GM23248 (cell line): ENCODE results near the gene NSMF. TPM values are rescaled to one million over a fixed set of nuclear protein-coding genes. Genes with fewer than 3 reads are reported as not detected.

Experiments
- DNase-seq: peaks from one replicate; pipeline ENCODE4 v3.0.0-alpha.2; 2015
- H2AFZ ChIP-seq: fragments of 200-600 bp; sonication (generic); 2 replicates; pipeline ENCODE4 v1.6.1; 2016; ENCODE audit warnings: antibody characterized with exemption
- H3F3A ChIP-seq: fragments of 200-600 bp; sonication (generic); 2 replicates; pipeline ENCODE4 v1.6.1; 2016; ENCODE audit warnings: mild to moderate bottlenecking, antibody characterized with exemption, mixed run types; ENCODE audit not compliant: insufficient read depth
- H3K27ac ChIP-seq: fragments of 200-600 bp; sonication (generic); 2 replicates; pipeline ENCODE4 v1.5.1; 2016; ENCODE audit warnings: mild to moderate bottlenecking
- H3K27me3 ChIP-seq: fragments of 200-600 bp; sonication (generic); replicated peaks from 2 replicates; pipeline ENCODE4 v1.6.1; 2016; ENCODE audit warnings: mild to moderate bottlenecking; ENCODE audit not compliant: insufficient read depth
- H3K36me3 ChIP-seq: fragments of 200-600 bp; sonication (generic); 2 replicates; pipeline ENCODE4 v1.6.1; 2016; ENCODE audit warnings: low read depth, mild to moderate bottlenecking
- H3K4me1 ChIP-seq: fragments of 200-600 bp; sonication (generic); 2 replicates; pipeline ENCODE4 v1.6.1; 2016; ENCODE audit warnings: mild to moderate bottlenecking; ENCODE audit not compliant: insufficient read depth
- H3K4me2 ChIP-seq: fragments of 200-600 bp; sonication (generic); one replicate; pipeline ENCODE4 v1.6.1; 2016; ENCODE audit warnings: mild to moderate bottlenecking; ENCODE audit not compliant: unreplicated experiment
- H3K4me3 ChIP-seq: fragments of 200-600 bp; sonication (generic); 2 replicates; pipeline ENCODE4 v1.5.1; 2016; ENCODE audit warnings: mild to moderate bottlenecking
- H3K79me2 ChIP-seq: fragments of 200-600 bp; sonication (generic); 2 replicates; pipeline ENCODE4 v1.6.1; 2016; ENCODE audit warnings: mild to moderate bottlenecking; ENCODE audit not compliant: insufficient read depth
- H3K9ac ChIP-seq: fragments of 200-600 bp; sonication (generic); 2 replicates; pipeline ENCODE4 v1.6.1; 2016; ENCODE audit warnings: mild to moderate bottlenecking
- H3K9me2 ChIP-seq: fragments of 200-600 bp; sonication (generic); 2 replicates; pipeline ENCODE4 v1.6.1; 2016; ENCODE audit warnings: mixed run types, mild to moderate bottlenecking, moderate library complexity; ENCODE audit not compliant: insufficient read depth
- H3K9me3 ChIP-seq: fragments of 200-600 bp; sonication (generic); one replicate; pipeline ENCODE4 v1.6.1; 2017; ENCODE audit warnings: low read depth
- H4K20me1 ChIP-seq: fragments of 200-600 bp; sonication (generic); 2 replicates; pipeline ENCODE4 v1.6.0; 2016; ENCODE audit not compliant: insufficient read depth
- EZH2 ChIP-seq: fragments of 200-600 bp; sonication (generic); IDR thresholded peaks from 2 replicates; pipeline ENCODE4 v1.6.1; 2018; ENCODE audit warnings: antibody characterized with exemption, mild to moderate bottlenecking; ENCODE audit not compliant: insufficient read depth, poor library complexity, severe bottlenecking
- EZH2phosphoT487 ChIP-seq: fragments of 200-600 bp; sonication (generic); IDR thresholded peaks from 2 replicates; pipeline ENCODE4 v1.6.1; 2018; ENCODE audit warnings: antibody characterized with exemption, moderate library complexity, mild to moderate bottlenecking, low read depth; ENCODE audit not compliant: insufficient read depth
- WGBS, 2 experiments: methylation state at CpG; one replicate each; pipeline ENCODE4 v1.1.6; 2015 to 2017; ENCODE audit warnings: low lambda C conversion rate in 2 of 2, low coverage in 1 of 2; ENCODE audit errors: missing lambda C conversion rate in 2 of 2; 5-methylcytosine and 5-hydroxymethylcytosine counted together
- in situ Hi-C: fragments of 300-500 bp; cut with MboI; formaldehyde crosslinking; loops from 2 replicates; pipeline ENCODE4 v1.15.0; 2020
- polyA plus RNA-seq: library from polyadenylated mRNA; unstranded; fragments of >200 nt; fragmentation: Nextera tagmentation; extraction: Ambion mirVana; gene quantifications from 2 replicates; pipeline ENCODE4 v1.2.1, GENCODE V29; 2016
- total RNA-seq: library from RNA; depleted of rRNA; stranded (reverse); fragments of >200 nt; shearing (Covaris generic); gene quantifications from 2 replicates; pipeline ENCODE4 v1.2.3, GENCODE V29; 2014

The NSMF gene
- total and polyA plus RNA-seq, 2 experiments from 2014 or later: 13.5 to 29.1 TPM

DNA sequence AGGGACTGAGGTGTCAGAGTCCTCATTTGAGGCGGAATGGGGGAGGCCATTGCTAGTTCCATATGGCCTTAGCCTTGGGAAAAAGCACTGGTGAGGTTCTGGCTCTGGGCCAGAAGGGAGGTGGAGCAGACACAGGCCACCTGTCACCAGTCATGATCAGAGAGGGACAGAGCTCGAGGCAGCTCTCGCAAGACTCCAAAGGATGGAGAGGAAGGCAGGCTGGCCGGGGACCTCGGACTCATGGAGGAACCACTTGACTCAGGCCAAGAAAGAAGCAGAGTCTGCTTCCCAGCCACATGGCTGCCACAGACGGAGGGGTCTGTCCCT is 29.2 kb upstream of the NSMF start:
- WGBS, 2 experiments: 83 to 93% methylated on average over 6 of the region's 6 CpGs
- no peaks in the 10 kb centered on the region for H3K4me1 ChIP-seq
- no peaks in the 10 kb centered on the region for H4K20me1 ChIP-seq
- H3K36me3 ChIP-seq: no peaks in the 10 kb centered on the region
- no peaks in the 10 kb centered on the region for H3K9me2 ChIP-seq
- in situ Hi-C loops: no loop called here
- no peak overlapping the region for H3K4me2 ChIP-seq
- H2AFZ ChIP-seq: no peak overlapping the region
- no peak overlapping the region for H3K4me3 ChIP-seq
- no peak for DNase-seq
- H3K27ac ChIP-seq: no peak overlapping the region
- H3K9ac ChIP-seq: no peak overlapping the region
- H3K9me3 ChIP-seq: no peaks in the 10 kb centered on the region
- TF ChIP-seq EZH2 (no peak), EZH2phosphoT487 (no peak)
- no peaks in the 10 kb centered on the region for H3F3A ChIP-seq
- H3K27me3 ChIP-seq: no peaks in the 10 kb centered on the region
- H3K79me2 ChIP-seq: no peaks in the 10 kb centered on the region

DNA sequence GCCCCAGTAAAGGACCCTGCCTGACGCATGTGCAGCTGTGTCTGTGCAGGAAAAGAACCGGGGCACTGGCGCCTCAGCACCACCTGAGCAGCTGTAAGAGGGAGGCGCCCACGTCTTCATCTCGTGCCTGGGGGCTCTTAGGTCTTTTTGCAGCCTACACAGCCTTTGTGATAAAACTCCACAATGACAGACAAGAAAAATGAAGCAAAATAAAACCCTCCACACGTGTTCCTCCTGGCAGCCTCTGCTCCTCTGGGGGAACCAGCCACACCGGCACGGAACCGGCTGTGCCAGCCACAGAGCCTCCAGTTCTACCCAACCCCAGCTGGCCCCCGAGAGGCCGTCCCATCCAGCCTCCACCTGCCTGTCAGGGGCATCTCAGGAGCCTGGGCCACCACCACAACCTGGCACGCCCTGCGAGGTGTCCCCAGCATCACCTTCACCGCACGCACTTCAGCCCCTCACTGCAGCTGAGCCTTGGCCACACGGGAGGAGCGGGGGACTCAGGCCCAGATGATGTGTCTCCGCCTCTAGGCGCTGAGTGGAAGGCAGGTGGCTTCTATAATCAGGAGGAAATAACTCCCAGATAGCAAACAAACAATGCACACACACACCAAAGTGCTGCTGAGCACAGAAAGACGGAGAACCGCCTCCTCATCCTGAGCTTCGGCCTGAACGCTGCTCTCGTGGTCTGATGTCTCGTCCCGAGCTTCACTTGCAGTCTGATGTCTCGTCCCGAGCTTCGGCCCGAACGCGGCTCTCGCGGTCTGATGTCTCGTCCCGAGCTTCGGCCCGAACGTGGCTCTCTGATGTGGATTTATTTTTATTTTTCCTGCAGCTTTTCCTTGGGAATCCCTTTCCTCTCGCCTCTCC is 28.6 kb upstream of the NSMF start:
- Histone ChIP-seq H4K20me1 (no peaks in the 10 kb centered on the region), H3K4me3 (no peak overlapping the region), H3K27me3 (no peaks in the 10 kb centered on the region), H3K4me1 (no peaks in the 10 kb centered on the region), H3K9me3 (no peaks in the 10 kb centered on the region), H3K9me2 (no peaks in the 10 kb centered on the region), H2AFZ (no peak overlapping the region), H3K4me2 (no peak overlapping the region), H3K79me2 (no peaks in the 10 kb centered on the region), H3K9ac (no peak overlapping the region), H3F3A (no peaks in the 10 kb centered on the region), H3K27ac (no peak overlapping the region), H3K36me3 (no peaks in the 10 kb centered on the region)
- in situ Hi-C loops: no loop called here
- WGBS, 2 experiments: 89 to 90% methylated on average over 37 to 41 of the region's 41 CpGs
- TF ChIP-seq EZH2 (no peak), EZH2phosphoT487 (no peak)
- DNase-seq: no peak

GRCh38 chr9:137486545-137487453 is 27.7 kb upstream of the NSMF start:
- 77 to 81% methylated on average over 28 to 35 of the region's 35 CpGs for WGBS, 2 experiments

DNA sequence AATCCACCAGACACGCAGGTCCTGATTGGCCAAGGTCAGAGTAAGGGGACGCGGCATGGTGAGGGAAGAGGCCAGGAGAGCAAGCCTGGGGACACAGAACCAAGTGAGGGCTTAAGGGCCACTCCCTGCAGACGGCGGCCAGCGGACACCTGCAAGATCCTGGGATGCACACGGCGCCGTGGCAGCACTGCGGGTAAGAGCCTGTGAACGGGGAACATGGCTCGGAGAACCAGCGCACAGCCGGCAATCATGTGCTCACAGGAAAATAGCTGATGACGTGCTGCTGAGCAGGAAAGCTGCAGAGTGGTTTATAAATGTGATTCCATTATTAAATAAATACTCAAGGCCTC is 27.0 kb upstream of the NSMF start:
- in situ Hi-C loops: no loop called here
- Histone ChIP-seq H3K27ac (no peak overlapping the region), H3K27me3 (no peaks in the 10 kb centered on the region), H3K9ac (no peak overlapping the region), H3K36me3 (no peaks in the 10 kb centered on the region), H4K20me1 (no peaks in the 10 kb centered on the region), H3K4me2 (no peak overlapping the region), H3K4me1 (no peaks in the 10 kb centered on the region), H3K9me2 (no peaks in the 10 kb centered on the region), H3F3A (no peaks in the 10 kb centered on the region), H3K4me3 (no peak overlapping the region), H3K9me3 (no peaks in the 10 kb centered on the region), H2AFZ (no peak overlapping the region), H3K79me2 (no peaks in the 10 kb centered on the region)
- 89 to 93% methylated on average over 15 of the region's 15 CpGs for WGBS, 2 experiments
- TF ChIP-seq EZH2 (no peak), EZH2phosphoT487 (no peak)
- DNase-seq: no peak

More at GRCh38 chr9:137486545-137487453, 27.7 kb upstream of the NSMF start:
- Histone ChIP-seq H3K4me3 (no peak overlapping the region), H3K9me3 (no peaks in the 10 kb centered on the region), H3K27me3 (no peaks in the 10 kb centered on the region), H2AFZ (no peak overlapping the region), H3K79me2 (no peaks in the 10 kb centered on the region), H3F3A (no peaks in the 10 kb centered on the region), H3K4me1 (no peaks in the 10 kb centered on the region), H3K9me2 (no peaks in the 10 kb centered on the region), H3K27ac (no peak overlapping the region), H4K20me1 (no peaks in the 10 kb centered on the region), H3K36me3 (no peaks in the 10 kb centered on the region), H3K4me2 (no peak overlapping the region), H3K9ac (no peak overlapping the region)
- no peak for DNase-seq
- no peak for TF ChIP-seq EZH2phosphoT487
- TF ChIP-seq EZH2: no peak
- in situ Hi-C loops: no loop called here
